NCI-H345 treated with DMSO at 0.1 percent for 48 hours (cell line): Measurements from ENCODE around the gene SERINC2.
A peak's percentile ranks its signal among the peaks of the same experiment; 100 is the strongest.
"Not testable (repeated sequence)": the region's sequence is repeated elsewhere in the genome, so short reads cannot be mapped to it uniquely, and the experiment has no call there.

Source experiments
- DNase-seq: peaks from one replicate; lab custom pipeline; 2025; ENCODE audit not compliant: unreplicated experiment; lab: John Stamatoyannopoulos, UW

Gene SERINC2

GRCh38 chr1:31460027-31460426 is 47.0 kb downstream of the SERINC2 start:
- no peak for DNase-seq

DNA sequence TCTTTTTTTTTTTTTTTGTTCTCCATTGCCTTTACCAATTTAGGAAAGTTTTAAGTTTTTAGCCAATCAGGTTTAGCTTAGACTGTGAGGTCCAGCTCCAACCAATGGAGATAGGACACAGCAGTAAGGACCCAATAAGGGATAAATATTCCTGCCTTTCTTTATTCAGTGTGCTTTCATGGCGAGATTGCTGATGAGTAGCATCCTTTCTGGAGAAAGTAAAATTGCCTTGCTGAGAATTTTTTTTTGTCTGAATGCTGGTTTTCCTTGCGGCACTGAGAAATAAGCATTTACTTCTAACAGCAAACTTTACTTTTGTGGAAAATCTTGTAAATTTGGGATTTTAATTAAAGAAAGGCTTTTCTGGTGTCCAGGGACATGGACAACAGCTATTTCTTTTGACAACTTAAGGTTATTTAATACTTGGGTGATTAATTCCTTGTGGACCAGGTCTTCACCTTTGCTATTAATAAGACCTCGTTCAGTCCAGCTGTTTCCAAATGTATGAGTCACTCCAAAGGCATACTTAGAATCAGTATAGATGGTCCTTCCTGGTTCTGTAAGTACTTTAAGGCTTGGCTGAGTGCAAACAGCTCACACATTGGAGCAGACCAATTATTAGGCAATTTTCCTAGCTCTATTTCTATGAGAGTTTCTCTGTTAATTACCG is 54.1 kb downstream of the SERINC2 start:
- DNase-seq = no peak

- no peak for DNase-seq
Measured at GRCh38 chr1:31470794-31471315, 57.8 kb downstream of the SERINC2 start.

GRCh38 chr1:31471452-31472313 is 58.7 kb downstream of the SERINC2 start:
- not testable (repeated sequence) for DNase-seq

DNA sequence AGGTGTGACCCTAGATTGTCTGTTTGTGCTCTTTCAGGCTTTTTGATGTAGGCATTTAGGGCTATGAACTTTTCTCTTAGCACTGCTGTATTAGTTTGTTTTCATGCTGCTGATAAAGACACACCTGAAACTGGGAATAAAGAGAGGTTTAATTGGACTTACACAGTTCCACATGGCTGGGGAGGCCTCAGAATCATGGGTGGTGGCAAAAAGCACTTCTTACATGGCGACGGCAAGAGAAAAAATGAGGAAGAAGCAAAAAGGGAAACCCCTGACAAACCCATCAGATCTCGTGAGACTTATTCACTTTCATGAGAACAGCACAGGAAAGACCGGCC is 59.3 kb downstream of the SERINC2 start:
- not testable (repeated sequence) for DNase-seq

DNA sequence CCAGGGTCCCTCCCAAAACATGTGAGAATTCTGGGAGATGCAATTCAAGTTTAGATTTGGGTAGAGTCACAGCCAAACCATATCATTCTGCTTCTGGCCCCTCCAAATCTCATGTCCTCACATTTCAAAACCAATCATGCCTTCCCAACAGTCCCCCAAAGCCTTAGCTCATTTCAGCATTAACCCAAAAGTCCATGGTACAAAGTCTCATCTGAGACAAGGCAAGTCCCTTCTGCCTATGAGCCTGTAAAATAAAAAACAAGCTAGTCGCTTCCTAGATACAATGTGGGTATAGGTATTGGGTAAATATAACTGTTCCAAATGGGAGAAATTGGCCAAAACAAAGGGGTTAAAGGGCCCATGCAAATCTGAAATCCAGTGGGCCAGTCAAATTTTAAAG is 59.7 kb downstream of the SERINC2 start:
- DNase-seq = not testable (repeated sequence)

DNA sequence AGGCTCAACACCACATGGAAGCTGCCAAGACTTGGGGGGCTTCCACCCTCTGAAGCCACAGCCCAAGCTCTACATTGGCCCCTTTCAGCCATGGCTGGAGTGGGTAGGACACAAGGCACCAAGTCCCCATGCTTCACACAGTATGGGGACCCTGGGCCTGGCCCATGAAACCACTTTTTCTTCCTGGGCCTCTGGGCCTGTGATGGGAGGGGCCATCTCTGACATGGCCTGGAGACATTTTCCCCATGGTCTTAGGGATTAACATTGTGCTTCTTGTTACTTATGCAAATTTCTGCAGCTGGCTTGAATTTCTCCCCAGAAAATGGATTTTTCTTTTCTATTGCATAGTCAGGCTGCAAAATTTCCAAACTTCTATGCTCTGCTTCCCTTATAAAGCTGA is 60.5 kb downstream of the SERINC2 start:
- not testable (repeated sequence) for DNase-seq

GRCh38 chr1:31474567-31474966 is 61.6 kb downstream of the SERINC2 start:
- not testable (repeated sequence) for DNase-seq

GRCh38 chr1:31476891-31477846 is 64.2 kb downstream of the SERINC2 start:
- DNase-seq = peak; percentile 83

DNA sequence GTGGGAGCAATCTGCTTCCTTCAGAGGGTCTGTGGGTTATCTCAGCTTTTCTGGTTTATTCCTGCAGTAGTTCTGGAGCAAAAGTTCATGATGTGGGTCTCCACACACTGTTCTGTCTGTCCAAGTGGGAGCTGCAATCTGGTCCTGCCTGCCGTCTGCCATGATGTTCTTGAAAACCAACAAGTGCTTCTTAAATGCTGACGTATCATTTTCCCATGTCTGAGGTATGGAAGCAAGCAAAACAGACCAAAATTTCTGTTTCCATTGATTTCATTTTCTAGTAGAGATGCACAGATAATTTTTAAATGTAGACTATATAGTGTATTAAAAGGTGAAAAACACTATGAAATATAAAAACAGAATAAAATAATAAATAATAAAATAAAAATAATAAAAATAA is 65.2 kb downstream of the SERINC2 start:
- no peak for DNase-seq

- DNase-seq = no peak
Measured at GRCh38 chr1:31479811-31480210, 66.8 kb downstream of the SERINC2 start.

GRCh38 chr1:31480426-31480825 is 67.4 kb downstream of the SERINC2 start:
- DNase-seq = not testable (repeated sequence)

DNA sequence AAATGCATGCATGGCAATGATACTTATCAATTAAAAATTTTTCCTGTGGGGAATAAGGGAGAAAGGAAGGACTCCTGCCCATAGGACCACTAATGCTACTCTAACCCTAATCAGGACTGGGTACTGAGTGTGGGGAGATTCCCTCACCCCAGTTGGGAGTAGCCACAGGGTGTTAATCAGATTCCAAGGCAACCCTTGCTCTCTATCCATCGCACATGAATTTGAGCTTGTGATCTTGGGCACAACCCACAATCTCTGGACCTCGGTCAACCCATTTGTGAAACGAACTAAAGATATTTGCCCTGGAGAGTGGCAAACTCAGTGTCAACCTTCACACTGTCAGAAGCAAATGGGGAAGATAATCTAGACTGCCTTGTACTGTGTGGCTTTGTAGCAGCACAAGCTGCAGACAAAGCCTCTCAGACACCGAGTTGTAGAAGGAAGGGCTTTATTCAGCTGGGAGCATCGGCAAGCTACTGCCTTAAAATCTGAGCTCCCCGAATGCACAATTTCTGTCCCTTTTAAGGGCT is 69.5 kb downstream of the SERINC2 start:
- no peak for DNase-seq

DNA sequence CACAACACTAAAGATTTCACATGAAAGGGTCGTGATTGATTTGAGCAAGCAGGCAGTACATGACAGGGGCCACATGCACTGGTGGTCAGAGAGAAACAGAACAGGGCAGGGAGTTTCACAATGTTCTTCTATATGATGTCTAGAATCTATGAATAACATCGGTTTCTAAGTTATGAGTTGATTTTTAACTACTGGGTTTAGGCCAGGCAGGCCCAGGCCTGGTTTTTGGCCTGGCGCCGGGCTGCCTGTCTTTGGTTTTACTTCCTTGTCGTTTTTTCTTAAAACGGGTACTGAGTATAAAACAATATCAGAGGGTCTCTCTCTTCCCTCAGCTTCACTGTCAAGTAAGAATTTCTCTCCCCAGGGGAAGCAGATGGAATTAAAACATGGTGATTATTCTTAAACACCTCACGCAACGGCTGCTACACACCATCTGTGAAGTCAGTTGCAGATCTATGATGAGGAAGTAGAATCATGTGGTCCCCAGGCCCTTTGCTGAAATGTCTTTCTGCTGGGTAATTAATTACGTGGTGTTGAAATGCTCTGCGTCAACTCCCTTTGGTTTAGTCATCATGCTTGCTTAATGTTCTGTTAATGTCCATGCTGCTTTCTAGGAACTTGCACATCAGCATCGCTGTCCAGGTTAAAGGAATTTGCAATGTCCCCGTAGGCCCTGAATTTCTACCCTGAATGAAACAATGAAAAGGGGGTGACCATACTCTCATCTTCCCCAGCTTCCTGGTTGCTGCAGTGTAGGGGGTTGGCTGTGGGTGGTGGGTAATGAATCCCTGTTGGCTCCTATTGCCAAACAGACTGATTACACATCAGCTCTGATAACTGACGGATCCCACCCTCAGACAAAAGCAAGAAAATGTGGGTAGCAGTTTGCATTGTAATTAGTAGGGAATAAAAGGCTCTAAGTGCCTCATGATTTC is 70.3 kb downstream of the SERINC2 start:
- no peak for DNase-seq
